PC-3 (cell line): ENCODE results near the gene RBMS2. TPM values are rescaled to one million over a fixed set of nuclear protein-coding genes. Genes with fewer than 3 reads are reported as not detected.

Source experiments
- ATAC-seq: fragments of 200-7000 bp; cut with Tn5 transposase; 2 replicates; pipeline ENCODE4 v1.9.1; 2020; ENCODE audit warnings: mild to moderate bottlenecking, moderate library complexity
- BruUV-seq: library from RNA; stranded (reverse); fragments of 400-500 nt; replicated peaks from 2 replicates; lab custom pipeline; 2021; lab: Mats Ljungman, UMichigan
- CTCF ChIA-PET: fragments of 300-600 bp; sonication (Branson Sonifier 250); formaldehyde crosslinking; loops from one replicate; lab custom pipeline; 2022; ENCODE audit warnings: antibody characterized with exemption; lab: Charles Lee
- POLR2A ChIA-PET: fragments of 300-600 bp; sonication (Branson Sonifier 250); formaldehyde crosslinking; loops from one replicate; lab custom pipeline; 2022; ENCODE audit warnings: antibody characterized with exemption; ENCODE audit not compliant: unreplicated experiment; lab: Charles Lee
- DNase-seq: peaks from one replicate; pipeline ENCODE4 v3.0.0-alpha.2; 2015
- H2AFZ ChIP-seq: fragments of 300-600 bp; sonication (generic); 2 replicates; pipeline ENCODE4 v1.6.0; 2016; ENCODE audit warnings: antibody characterized with exemption, low read length
- H3F3A ChIP-seq: fragments of 300-600 bp; sonication (generic); one replicate; pipeline ENCODE4 v1.6.0; 2017; ENCODE audit warnings: antibody characterized with exemption, low read length, control low read depth, mild to moderate bottlenecking; ENCODE audit not compliant: unreplicated experiment
- H3K27ac ChIP-seq: fragments of 300-600 bp; sonication (generic); 2 replicates; pipeline ENCODE4 v1.5.1; 2016; ENCODE audit warnings: mild to moderate bottlenecking, low read length
- H3K27me3 ChIP-seq: fragments of 300-600 bp; sonication (generic); 2 replicates; pipeline ENCODE4 v1.6.1; 2016; ENCODE audit warnings: low read length, mixed read lengths
- H3K36me3 ChIP-seq: fragments of 300-600 bp; sonication (generic); 2 replicates; pipeline ENCODE4 v1.6.1; 2016; ENCODE audit warnings: low read depth, mixed run types, low read length, mixed read lengths
- H3K4me1 ChIP-seq: fragments of 300-600 bp; sonication (generic); 2 replicates; pipeline ENCODE4 v1.5.1; 2016; ENCODE audit warnings: low read length; ENCODE audit not compliant: insufficient read depth
- H3K4me2 ChIP-seq: fragments of 300-600 bp; sonication (generic); 2 replicates; pipeline ENCODE4 v1.6.0; 2016; ENCODE audit warnings: low read length
- H3K4me3 ChIP-seq: fragments of 300-600 bp; sonication (generic); 2 replicates; pipeline ENCODE4 v1.5.1; 2016; ENCODE audit warnings: mild to moderate bottlenecking, low read length, mixed read lengths
- H3K79me2 ChIP-seq: fragments of 300-600 bp; sonication (generic); 2 replicates; pipeline ENCODE4 v1.6.1; 2017; ENCODE audit warnings: low read length, mixed read lengths
- H3K9ac ChIP-seq: fragments of 300-600 bp; sonication (generic); 2 replicates; pipeline ENCODE4 v1.6.0; 2016; ENCODE audit warnings: mild to moderate bottlenecking, low read length
- H3K9me2 ChIP-seq: fragments of 300-600 bp; sonication (generic); replicated peaks from 2 replicates; pipeline ENCODE4 v1.6.1; 2016; ENCODE audit warnings: mixed run types, low read length, mixed read lengths
- H3K9me3 ChIP-seq: fragments of 300-600 bp; sonication (generic); 2 replicates; pipeline ENCODE4 v1.6.1; 2016; ENCODE audit warnings: low read length, mixed read lengths
- H4K20me1 ChIP-seq: fragments of 300-600 bp; sonication (generic); 2 replicates; pipeline ENCODE4 v1.6.1; 2016; ENCODE audit warnings: low read length, mixed read lengths
- EZH2 ChIP-seq: fragments of 300-600 bp; sonication (generic); IDR thresholded peaks from one replicate; pipeline ENCODE4 v1.6.1; 2017; ENCODE audit warnings: antibody characterized with exemption, mild to moderate bottlenecking, low read length; ENCODE audit not compliant: unreplicated experiment
- EZH2phosphoT487 ChIP-seq: fragments of 300-600 bp; sonication (generic); IDR thresholded peaks from 2 replicates; pipeline ENCODE4 v1.6.1; 2018; ENCODE audit warnings: mild to moderate bottlenecking, antibody characterized with exemption, low read length, borderline replicate concordance
- intact Hi-C: fragments of 100-400 bp; cut with micrococcal nuclease; formaldehyde crosslinking; loops from 2 replicates; pipeline ENCODE4 v1.9.0; 2023
- total RNA-seq: library from RNA; depleted of rRNA; stranded (reverse); fragments of >200 nt; gene quantifications from 2 replicates; pipeline ENCODE4 v1.2.3, GENCODE V29; 2014
- TF ChIP-seq, protein P1 (sequence below): fragments of 300-600 bp; sonication (generic); conservative IDR thresholded peaks from 2 replicates; pipeline ENCODE4 v1.5.1; 2017; ENCODE audit warnings: antibody characterized with exemption, low read depth, mild to moderate bottlenecking, low read length

RBMS2 gene
- total RNA-seq, 1 experiment from 2014 or later, result 10.2 TPM

DNA sequence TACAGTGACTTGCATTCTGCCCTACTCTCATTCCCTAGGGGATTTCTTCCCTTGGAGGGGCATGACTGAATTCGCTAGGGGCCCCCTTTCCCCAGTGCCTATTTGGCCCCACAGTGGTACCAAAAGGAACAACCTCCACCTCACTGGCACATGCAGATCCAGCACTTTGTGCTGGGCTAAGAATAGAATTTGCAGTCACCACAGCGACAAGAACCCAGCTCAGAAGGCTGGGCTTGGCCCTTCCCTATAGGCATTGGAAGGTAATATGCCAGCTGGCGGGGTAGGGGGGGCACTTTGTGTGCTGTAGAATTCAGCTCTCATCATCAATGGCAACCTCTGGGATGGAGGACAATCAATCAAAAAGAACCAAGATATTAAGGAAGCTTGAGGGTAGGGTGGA lies 94.6 kb downstream of the RBMS2 start:
- Histone ChIP-seq H3K27ac (no peak overlapping the region), H3K9me2 (no peaks in the 10 kb centered on the region), H3K4me3 (no peak overlapping the region), H3F3A (no peaks in the 10 kb centered on the region), H3K27me3 (no peaks in the 10 kb centered on the region), H3K4me2 (no peak overlapping the region), H3K36me3 (peaks cover 65% of the 10 kb centered on the region), H2AFZ (no peak overlapping the region), H3K4me1 (no peaks in the 10 kb centered on the region), H3K9ac (no peak overlapping the region), H3K79me2 (peaks cover 34% of the 10 kb centered on the region), H3K9me3 (no peaks in the 10 kb centered on the region), H4K20me1 (0 out of 2 replicates have a peak, but pooled peaks cover 3% of the 10 kb centered on the region)
- intact Hi-C loops, result no loop called here
- BruUV-seq, result no TSS peak
- POLR2A ChIA-PET, result interaction anchor here (0.6 kb wide), 1 partner anchor 36 kb away, joined by 11 read pairs; no protein-coding TSS in a partner anchor
- CTCF ChIA-PET, result no interaction called here
- ATAC-seq (no peak), DNase-seq (no peak)
- no peak for TF ChIP-seq EZH2phosphoT487
- no peak for TF ChIP-seq EZH2
- TF ChIP-seq, protein P1, sequence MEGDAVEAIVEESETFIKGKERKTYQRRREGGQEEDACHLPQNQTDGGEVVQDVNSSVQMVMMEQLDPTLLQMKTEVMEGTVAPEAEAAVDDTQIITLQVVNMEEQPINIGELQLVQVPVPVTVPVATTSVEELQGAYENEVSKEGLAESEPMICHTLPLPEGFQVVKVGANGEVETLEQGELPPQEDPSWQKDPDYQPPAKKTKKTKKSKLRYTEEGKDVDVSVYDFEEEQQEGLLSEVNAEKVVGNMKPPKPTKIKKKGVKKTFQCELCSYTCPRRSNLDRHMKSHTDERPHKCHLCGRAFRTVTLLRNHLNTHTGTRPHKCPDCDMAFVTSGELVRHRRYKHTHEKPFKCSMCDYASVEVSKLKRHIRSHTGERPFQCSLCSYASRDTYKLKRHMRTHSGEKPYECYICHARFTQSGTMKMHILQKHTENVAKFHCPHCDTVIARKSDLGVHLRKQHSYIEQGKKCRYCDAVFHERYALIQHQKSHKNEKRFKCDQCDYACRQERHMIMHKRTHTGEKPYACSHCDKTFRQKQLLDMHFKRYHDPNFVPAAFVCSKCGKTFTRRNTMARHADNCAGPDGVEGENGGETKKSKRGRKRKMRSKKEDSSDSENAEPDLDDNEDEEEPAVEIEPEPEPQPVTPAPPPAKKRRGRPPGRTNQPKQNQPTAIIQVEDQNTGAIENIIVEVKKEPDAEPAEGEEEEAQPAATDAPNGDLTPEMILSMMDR, result no peak

GRCh38 chr12:56616925-56617324 lies 95.3 kb downstream of the RBMS2 start:
- ChIA-PET CTCF (no interaction called here), POLR2A (interaction anchor here (0.6 kb wide), 1 partner anchor 37 kb away, joined by 11 read pairs; no protein-coding TSS in a partner anchor)
- Histone ChIP-seq H4K20me1 (0 out of 2 replicates have a peak, but pooled peaks cover 6% of the 10 kb centered on the region), H3K4me3 (no peak overlapping the region), H3K79me2 (peaks cover 40% of the 10 kb centered on the region), H3K36me3 (peaks cover 58% of the 10 kb centered on the region), H3K9me2 (no peaks in the 10 kb centered on the region), H3K9ac (no peak overlapping the region), H3F3A (no peaks in the 10 kb centered on the region), H3K9me3 (no peaks in the 10 kb centered on the region), H3K4me1 (no peaks in the 10 kb centered on the region), H3K4me2 (no peak overlapping the region), H3K27me3 (no peaks in the 10 kb centered on the region), H2AFZ (no peak overlapping the region), H3K27ac (no peak overlapping the region)
- no peak for ATAC-seq
- TF ChIP-seq, protein P1, result no peak
- no peak for TF ChIP-seq EZH2
- TF ChIP-seq EZH2phosphoT487, result no peak
- BruUV-seq, result no TSS peak
- intact Hi-C loops, result no loop called here
- DNase-seq, result no peak

DNA sequence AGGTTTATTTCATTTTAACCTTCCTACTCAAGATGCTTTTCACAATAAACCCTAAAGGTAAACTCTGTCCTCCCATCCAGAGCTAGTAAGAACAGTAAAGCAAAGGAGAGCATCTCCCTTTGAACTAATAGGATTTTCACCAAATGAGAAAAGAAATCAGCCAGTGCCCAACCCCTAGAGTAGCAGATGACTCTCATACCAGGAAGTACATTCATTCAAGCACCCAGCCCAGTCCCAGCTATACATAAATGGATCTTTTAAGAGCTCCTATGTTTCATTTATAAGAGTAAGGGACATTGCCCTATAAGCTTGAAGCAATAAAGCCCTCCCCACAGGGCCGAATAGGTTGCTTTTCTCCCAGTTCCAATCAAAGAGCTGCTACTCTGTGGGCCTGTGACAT lies 100.9 kb downstream of the RBMS2 start:
- Histone ChIP-seq H3K36me3 (peaks cover 26% of the 10 kb centered on the region; the same call in 1 of the 2 replicates), H3K4me1 (no peaks in the 10 kb centered on the region), H3K79me2 (peaks cover 95% of the 10 kb centered on the region), H3K4me2 (no peak overlapping the region), H3K4me3 (no peak overlapping the region), H3K9me3 (no peaks in the 10 kb centered on the region), H3F3A (no peaks in the 10 kb centered on the region), H3K9ac (no peak overlapping the region), H3K9me2 (no peaks in the 10 kb centered on the region), H4K20me1 (0 out of 2 replicates have a peak, but pooled peaks cover 6% of the 10 kb centered on the region), H2AFZ (no peak overlapping the region), H3K27me3 (no peaks in the 10 kb centered on the region), H3K27ac (no peak overlapping the region)
- intact Hi-C loops, result no loop called here
- ChIA-PET POLR2A (no interaction called here), CTCF (interaction anchor here (2.2 kb wide), 1 partner anchor 14 kb away, joined by 12 read pairs; no protein-coding TSS in a partner anchor)
- TF ChIP-seq EZH2, result no peak
- TF ChIP-seq, protein P1, result no peak
- no peak for TF ChIP-seq EZH2phosphoT487
- DNase-seq, result no peak
- no peak for ATAC-seq
- BruUV-seq, result no TSS peak
